Endodermal cell (in vitro differentiated cells): ENCODE data around the gene SPINK5. TPM values are rescaled to one million over a fixed set of nuclear protein-coding genes. Genes with fewer than 3 reads are reported as not detected.

Experiments
- DNase-seq: peaks from one replicate; pipeline ENCODE4 v3.0.0-alpha.2; 2017
- H3K27ac ChIP-seq: 2 replicates; pipeline ENCODE4 v1.5.1; 2013; ENCODE audit warnings: mild to moderate bottlenecking, low read depth, low read length, moderate library complexity
- H3K27me3 ChIP-seq: 2 replicates; pipeline ENCODE4 v1.6.1; 2013; ENCODE audit warnings: mild to moderate bottlenecking, low read length, moderate library complexity; ENCODE audit not compliant: insufficient read depth, control insufficient read depth, poor library complexity, severe bottlenecking
- H3K36me3 ChIP-seq: 2 replicates; pipeline ENCODE4 v1.7.0; 2013; ENCODE audit warnings: mild to moderate bottlenecking, low read length, moderate library complexity; ENCODE audit not compliant: control insufficient read depth, insufficient read depth
- H3K4me1 ChIP-seq: one replicate; pipeline ENCODE4 v1.7.0; 2013; ENCODE audit warnings: low read length; ENCODE audit not compliant: control insufficient read depth, insufficient read depth
- H3K4me3 ChIP-seq: 2 replicates; pipeline ENCODE4 v1.5.1; 2013; ENCODE audit warnings: mild to moderate bottlenecking, low read length, moderate library complexity
- H3K9ac ChIP-seq: 2 replicates; pipeline ENCODE4 v1.6.1; 2013; ENCODE audit warnings: mild to moderate bottlenecking, low read length, moderate library complexity; ENCODE audit not compliant: poor library complexity, severe bottlenecking; ENCODE audit errors: extremely low read depth
- H3K9me3 ChIP-seq: 2 replicates; pipeline ENCODE4 v1.6.1; 2013; ENCODE audit warnings: mild to moderate bottlenecking, low read length, moderate library complexity; ENCODE audit not compliant: control insufficient read depth
- H3K27ac Mint-ChIP-seq: 2 replicates; pipeline ENCODE4 v1.8.0; 2020; ENCODE audit warnings: mixed read lengths
- H3K27me3 Mint-ChIP-seq: 2 replicates; pipeline ENCODE4 v1.8.0; 2021; ENCODE audit warnings: mild to moderate bottlenecking, mixed read lengths; ENCODE audit not compliant: insufficient read depth
- H3K36me3 Mint-ChIP-seq: 2 replicates; pipeline ENCODE4 v1.8.0; 2020; ENCODE audit warnings: low read depth, mixed read lengths
- H3K4me1 Mint-ChIP-seq: 2 replicates; pipeline ENCODE4 v1.8.0; 2020; ENCODE audit warnings: mixed read lengths
- H3K4me3 Mint-ChIP-seq: 2 replicates; pipeline ENCODE4 v1.8.0; 2020; ENCODE audit warnings: mild to moderate bottlenecking, moderate library complexity, mixed read lengths
- H3K9me3 Mint-ChIP-seq: 2 replicates; pipeline ENCODE4 v1.8.0; 2020; ENCODE audit warnings: mild to moderate bottlenecking, mixed read lengths
- CTCF ChIP-seq: fragments of 200-600 bp; sonication (generic); conservative IDR thresholded peaks from 2 replicates; pipeline ENCODE4 v1.5.0; 2021; ENCODE audit warnings: antibody characterized with exemption, mild to moderate bottlenecking
- WGBS, 2 experiments: methylation state at CpG; one replicate each; pipeline versions ENCODE4 v1.1.5 to v1.1.7; 2013; ENCODE audit warnings: missing lambda C conversion rate in 2 of 2, mixed read lengths in 1 of 2; ENCODE audit not compliant: insufficient coverage in 1 of 2, insufficient read length in 1 of 2; 5-methylcytosine and 5-hydroxymethylcytosine counted together
- total RNA-seq, 2 donors: library from RNA; stranded (reverse); fragmentation: NEBNext Ultra II Directional in 1 of 2; extraction: Animal tissue kit (Norgen Biotek cat#: 25700) in 1 of 2; gene quantifications; 2 replicates in 1 of 2; 3 replicates in 1 of 2; pipeline ENCODE4 v1.2.1, GENCODE V29; 2021

Gene SPINK5
- total RNA-seq, 2 donors from 2014 or later = 2.6 to 12.4 TPM

- 88 to 97% methylated on average over 3 of the region's 3 CpGs for WGBS, 2 experiments
Observed at GRCh38 chr5:148027505-148027904, 36.3 kb upstream of the SPINK5 start.

DNA sequence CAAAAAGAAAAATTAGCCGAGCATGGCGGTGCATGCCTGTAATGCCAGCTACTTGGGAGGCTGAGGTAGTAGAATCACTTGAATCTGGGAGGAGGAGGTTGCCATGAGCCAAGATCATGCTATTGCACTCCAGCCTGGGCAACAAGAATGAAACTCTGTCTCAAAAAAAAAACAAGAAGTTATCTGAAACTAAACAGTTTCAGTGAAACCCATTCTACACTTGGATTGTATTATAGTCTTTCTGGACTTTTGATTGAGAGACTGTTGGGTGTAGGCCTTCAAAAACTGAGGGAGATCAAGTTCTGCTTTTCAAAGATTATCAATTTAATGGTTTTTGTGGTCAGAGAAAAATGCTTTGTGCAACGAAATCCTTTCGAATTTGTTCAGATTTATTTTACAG lies 34.6 kb upstream of the SPINK5 start:
- no peak for DNase-seq
- no peaks in the 10 kb centered on the region for H3K9me3 ChIP-seq
- no peak overlapping the region for H3K27ac ChIP-seq
- H3K4me3 ChIP-seq = no peak overlapping the region
- H3K27me3 Mint-ChIP-seq = no peaks in the 10 kb centered on the region
- H3K4me1 Mint-ChIP-seq = no peaks in the 10 kb centered on the region
- no peak overlapping the region for H3K27ac Mint-ChIP-seq
- no peak for TF ChIP-seq CTCF
- H3K4me1 ChIP-seq = no peaks in the 10 kb centered on the region
- no peak overlapping the region for H3K4me3 Mint-ChIP-seq
- no peak overlapping the region for H3K9ac ChIP-seq
- H3K9me3 Mint-ChIP-seq = no peaks in the 10 kb centered on the region
- H3K36me3 Mint-ChIP-seq = peaks cover 29% of the 10 kb centered on the region
- H3K36me3 ChIP-seq = no peaks in the 10 kb centered on the region
- WGBS, 2 experiments = 91 to 99% methylated on average over 2 to 4 of the region's 4 CpGs
- H3K27me3 ChIP-seq = no peaks in the 10 kb centered on the region

More at GRCh38 chr5:148027505-148027904, 36.3 kb upstream of the SPINK5 start:
- Mint-ChIP-seq H3K27ac (no peak overlapping the region), H3K36me3 (peaks cover 29% of the 10 kb centered on the region), H3K4me1 (no peaks in the 10 kb centered on the region), H3K9me3 (no peaks in the 10 kb centered on the region), H3K4me3 (no peak overlapping the region), H3K27me3 (no peaks in the 10 kb centered on the region)
- H3K27ac ChIP-seq = no peak overlapping the region
- H3K27me3 ChIP-seq = no peaks in the 10 kb centered on the region
- no peaks in the 10 kb centered on the region for H3K4me1 ChIP-seq
- no peak overlapping the region for H3K9ac ChIP-seq
- H3K4me3 ChIP-seq = no peak overlapping the region
- no peaks in the 10 kb centered on the region for H3K36me3 ChIP-seq
- no peaks in the 10 kb centered on the region for H3K9me3 ChIP-seq
- no peak for DNase-seq
- no peak for TF ChIP-seq CTCF

DNA sequence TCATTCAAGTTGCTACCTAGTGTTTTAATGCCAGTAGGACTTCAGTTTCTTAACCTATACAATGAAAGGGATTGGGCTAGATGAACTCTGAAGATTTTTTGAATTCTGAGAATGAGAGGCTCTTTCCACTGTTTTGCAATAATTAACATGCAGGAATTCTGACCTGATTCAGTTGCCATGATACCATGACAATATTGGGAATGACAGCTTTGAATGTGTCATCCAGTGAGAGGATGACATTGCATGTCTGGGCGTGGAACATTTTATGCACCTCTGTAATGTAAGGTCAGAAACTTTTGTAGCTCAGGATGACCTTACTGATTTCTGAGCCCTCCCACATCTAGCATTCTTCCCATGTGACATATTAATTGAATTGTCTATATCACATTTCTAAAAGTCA lies 30.6 kb upstream of the SPINK5 start:
- Histone ChIP-seq H3K36me3 (no peaks in the 10 kb centered on the region), H3K4me3 (no peak overlapping the region), H3K27ac (peak overlapping the region; percentile 90), H3K9ac (no peak overlapping the region), H3K4me1 (no peaks in the 10 kb centered on the region), H3K27me3 (no peaks in the 10 kb centered on the region), H3K9me3 (no peaks in the 10 kb centered on the region)
- no peak for DNase-seq
- Mint-ChIP-seq H3K4me1 (no peaks in the 10 kb centered on the region), H3K27me3 (no peaks in the 10 kb centered on the region), H3K4me3 (no peak overlapping the region), H3K27ac (no peak overlapping the region), H3K36me3 (peaks cover 20% of the 10 kb centered on the region), H3K9me3 (no peaks in the 10 kb centered on the region)
- 80 to 81% methylated on average over 1 of the region's 1 CpG for WGBS, 2 experiments
- TF ChIP-seq CTCF = no peak
